Right ventricle myocardium inferior (tissue), 1 donor: Measurements from ENCODE around the gene PIK3CB. TPM values are rescaled to one million over a fixed set of nuclear protein-coding genes. Genes with fewer than 3 reads are reported as not detected.
A peak's percentile ranks its signal among the peaks of the same experiment; 100 is the strongest.
"Not testable (repeated sequence)": the region's sequence is repeated elsewhere in the genome, so short reads cannot be mapped to it uniquely, and the experiment has no call there.

Experiments used
- ATAC-seq: fragments of 200-7000 bp; cut with Tn5 transposase; one replicate; pipeline ENCODE4 v1.9.1; 2020; ENCODE audit warnings: mild to moderate bottlenecking, moderate library complexity
- DNase-seq: peaks from one replicate; pipeline ENCODE4 v3.0.0; 2021; ENCODE audit errors: missing footprints
- intact Hi-C: fragments of 100-400 bp; cut with DNase I; formaldehyde crosslinking; loops from one replicate; pipeline ENCODE4 v1.11.0; 2022
- total RNA-seq: library from RNA; stranded (reverse); fragmentation: NEBNext Ultra II Directional; extraction: Animal tissue kit (Norgen Biotek cat#: 25700); gene quantifications from one replicate; pipeline ENCODE4 v1.2.1, GENCODE V29; 2021
- donor health status: DM: no; HTN: yes; CAD: no; lungs with severe emphysema.

Gene PIK3CB
- total RNA-seq, 1 donor from 2014 or later = 30.9 TPM

GRCh38 chr3:138775254-138775595, 59.5 kb downstream of the PIK3CB start:
- peak; percentile 14 for ATAC-seq
- intact Hi-C loops = loop anchor here (2.0 kb wide), 1 partner anchor 60 kb away; the partner anchor contains the start of gene PIK3CB

GRCh38 chr3:138774529-138775253, 60.0 kb downstream of the PIK3CB start:
- intact Hi-C loops = loop anchor here (2.0 kb wide), 1 partner anchor 60 kb away; the partner anchor contains the start of gene PIK3CB
- no peak for DNase-seq
- peak; percentile 90 for ATAC-seq

More at GRCh38 chr3:138775254-138775595, 59.5 kb downstream of the PIK3CB start:
- DNase-seq = no peak

GRCh38 chr3:138771585-138771984, 63.1 kb downstream of the PIK3CB start:
- ATAC-seq = no peak
- intact Hi-C loops = no loop called here

GRCh38 chr3:138769616-138770015, 65.1 kb downstream of the PIK3CB start:
- DNase-seq (no peak), ATAC-seq (no peak)
- intact Hi-C loops = no loop called here

More at GRCh38 chr3:138771585-138771984, 63.1 kb downstream of the PIK3CB start:
- DNase-seq = no peak

GRCh38 chr3:138768946-138769345, 65.8 kb downstream of the PIK3CB start:
- no peak for DNase-seq
- no peak for ATAC-seq
- intact Hi-C loops = no loop called here

GRCh38 chr3:138768125-138768524, 66.6 kb downstream of the PIK3CB start:
- DNase-seq (no peak), ATAC-seq (no peak)
- intact Hi-C loops = no loop called here

- intact Hi-C loops = no loop called here
- ATAC-seq (no peak), DNase-seq (no peak)
Observed at GRCh38 chr3:138767498-138768104, 67.1 kb downstream of the PIK3CB start.

- no peak for ATAC-seq
- intact Hi-C loops = no loop called here
Observed at GRCh38 chr3:138761002-138761401, 73.7 kb downstream of the PIK3CB start.

GRCh38 chr3:138748190-138748589, 86.5 kb downstream of the PIK3CB start:
- intact Hi-C loops = no loop called here
- no peak for DNase-seq
- no peak for ATAC-seq

More at GRCh38 chr3:138761002-138761401, 73.7 kb downstream of the PIK3CB start:
- no peak for DNase-seq

- no peak for ATAC-seq
- no peak for DNase-seq
- intact Hi-C loops = no loop called here
Observed at GRCh38 chr3:138747225-138747624, 87.5 kb downstream of the PIK3CB start.

- intact Hi-C loops = no loop called here
- no peak for ATAC-seq
- no peak for DNase-seq
Observed at GRCh38 chr3:138740072-138740471, 94.7 kb downstream of the PIK3CB start.

GRCh38 chr3:138732456-138732855, 102.3 kb downstream of the PIK3CB start:
- intact Hi-C loops = no loop called here
- DNase-seq = no peak
- ATAC-seq = no peak

- ATAC-seq (no peak), DNase-seq (no peak)
- intact Hi-C loops = loop anchor here (10.0 kb wide), 1 partner anchor 108 kb away; the partner anchor contains the start of gene PIK3CB
Observed at GRCh38 chr3:138726946-138727730, 107.6 kb downstream of the PIK3CB start.

- not testable (repeated sequence) for DNase-seq, ATAC-seq
- intact Hi-C loops = loop anchor here (10.0 kb wide), 1 partner anchor 109 kb away; the partner anchor contains the start of gene PIK3CB
Observed at GRCh38 chr3:138726042-138726441, 108.7 kb downstream of the PIK3CB start.

GRCh38 chr3:138725116-138725515, 109.6 kb downstream of the PIK3CB start:
- ATAC-seq (no peak), DNase-seq (no peak)
- intact Hi-C loops = loop anchor here (10.0 kb wide), 1 partner anchor 110 kb away; the partner anchor contains the start of gene PIK3CB

- DNase-seq (no peak), ATAC-seq (no peak)
- intact Hi-C loops = loop anchor here (10.0 kb wide), 1 partner anchor 110 kb away; the partner anchor contains the start of gene PIK3CB
Observed at GRCh38 chr3:138724443-138724842, 110.3 kb downstream of the PIK3CB start.

- no peak for DNase-seq
- ATAC-seq = no peak
- intact Hi-C loops = no loop called here
Observed at GRCh38 chr3:138718849-138719248, 115.9 kb downstream of the PIK3CB start.

GRCh38 chr3:138717348-138717747, 117.4 kb downstream of the PIK3CB start:
- DNase-seq (no peak), ATAC-seq (no peak)
- intact Hi-C loops = no loop called here

GRCh38 chr3:138712086-138712485, 122.6 kb downstream of the PIK3CB start:
- ATAC-seq (no peak), DNase-seq (no peak)
- intact Hi-C loops = no loop called here
